ENCODE results near the gene MTMR2. TPM values are rescaled to one million over a fixed set of nuclear protein-coding genes. Genes with fewer than 3 reads are reported as not detected.

Gene MTMR2
- polyA plus RNA-seq, 3 donors = 1.9 to 5.1 (median 2.6) TPM

DNA sequence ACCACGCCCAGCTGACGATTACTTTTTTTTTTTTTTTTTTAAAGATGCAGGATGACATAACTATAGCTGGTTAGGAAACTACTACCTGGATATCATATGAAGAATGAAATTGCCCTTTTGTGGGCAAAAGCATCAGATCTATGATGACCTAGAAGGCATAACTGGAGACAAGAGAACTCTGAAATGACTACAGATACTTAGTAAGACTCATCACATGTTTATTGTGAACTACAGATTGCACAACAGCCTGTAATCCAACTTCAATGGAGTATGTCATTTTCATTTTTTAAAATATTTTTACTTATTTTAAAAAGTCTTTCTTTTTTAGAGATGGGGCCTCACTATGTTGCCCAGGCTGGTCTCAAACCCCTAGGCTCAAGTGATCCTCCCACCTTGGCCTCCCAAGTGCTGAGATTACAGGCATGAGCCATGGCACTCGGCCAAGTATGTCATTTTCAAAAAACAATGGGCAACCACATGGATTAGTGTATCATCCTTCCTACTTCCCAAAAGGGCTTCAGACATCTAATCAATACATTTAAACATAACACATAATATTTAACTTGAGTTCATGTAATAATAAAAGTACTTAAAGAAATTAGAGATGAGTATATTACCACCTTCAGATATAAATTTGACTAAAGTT lies 3.3 kb downstream of the MTMR2 start:
- no CpG with 5 or more reads among the region's 3 CpGs for WGBS (ENCODE audit: insufficient coverage)
- H3K9me3 Mint-ChIP-seq = peaks cover 0 to 3% (median 0%) of the 10 kb centered on the region in 7 donors
- Histone ChIP-seq H3K9me3 (replicated peaks in 1 of 2; ENCODE audit: control insufficient read depth in 1 of 2, insufficient read depth in 1 of 2, low read length in 2 of 2) (no peaks in the 10 kb centered on the region), H3K79me2 (ENCODE audit: insufficient read depth, low read length) (peaks cover 3% of the 10 kb centered on the region), H3K4me3 (replicated peaks in 1 of 3; ENCODE audit: low read depth in 2 of 3, low read length in 3 of 3) (no peak overlapping the region), H4K20me1 (ENCODE audit: insufficient read depth, low read length) (no peaks in the 10 kb centered on the region), H3K27ac (ENCODE audit: low read depth in 1 of 2, low read length in 2 of 2) (no peak overlapping the region), H2AFZ (ENCODE audit: insufficient read depth, low read depth, low read length, poor library complexity, severe bottlenecking) (no peak overlapping the region), H3K27me3 (ENCODE audit: control insufficient read depth in 2 of 2, insufficient read depth in 2 of 2, low read length in 2 of 2) (no peaks in the 10 kb centered on the region), H3K4me2 (replicated peaks; ENCODE audit: extremely low read depth, low read length, poor library complexity, severe bottlenecking) (no peak overlapping the region), H3K9ac (ENCODE audit: insufficient read depth, low read length, poor library complexity, severe bottlenecking) (no peak overlapping the region), H3K4me1 (ENCODE audit: control insufficient read depth in 1 of 2, insufficient read depth in 2 of 2, low read length in 2 of 2) (peaks cover 12 to 18% of the 10 kb centered on the region in 2 donors), H3K36me3 (replicated peaks in 1 of 2; ENCODE audit: control insufficient read depth in 1 of 2, insufficient read depth in 2 of 2, low read length in 2 of 2) (no peaks in the 10 kb centered on the region)
- peaks cover 0 to 3% (median 1%) of the 10 kb centered on the region in 3 donors for H3K27me3 Mint-ChIP-seq (ENCODE audit: low read depth in 3 of 3)
- TF ChIP-seq, protein P1, sequence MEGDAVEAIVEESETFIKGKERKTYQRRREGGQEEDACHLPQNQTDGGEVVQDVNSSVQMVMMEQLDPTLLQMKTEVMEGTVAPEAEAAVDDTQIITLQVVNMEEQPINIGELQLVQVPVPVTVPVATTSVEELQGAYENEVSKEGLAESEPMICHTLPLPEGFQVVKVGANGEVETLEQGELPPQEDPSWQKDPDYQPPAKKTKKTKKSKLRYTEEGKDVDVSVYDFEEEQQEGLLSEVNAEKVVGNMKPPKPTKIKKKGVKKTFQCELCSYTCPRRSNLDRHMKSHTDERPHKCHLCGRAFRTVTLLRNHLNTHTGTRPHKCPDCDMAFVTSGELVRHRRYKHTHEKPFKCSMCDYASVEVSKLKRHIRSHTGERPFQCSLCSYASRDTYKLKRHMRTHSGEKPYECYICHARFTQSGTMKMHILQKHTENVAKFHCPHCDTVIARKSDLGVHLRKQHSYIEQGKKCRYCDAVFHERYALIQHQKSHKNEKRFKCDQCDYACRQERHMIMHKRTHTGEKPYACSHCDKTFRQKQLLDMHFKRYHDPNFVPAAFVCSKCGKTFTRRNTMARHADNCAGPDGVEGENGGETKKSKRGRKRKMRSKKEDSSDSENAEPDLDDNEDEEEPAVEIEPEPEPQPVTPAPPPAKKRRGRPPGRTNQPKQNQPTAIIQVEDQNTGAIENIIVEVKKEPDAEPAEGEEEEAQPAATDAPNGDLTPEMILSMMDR (IDR thresholded peaks at IDR 0.05) = no peak
- H3K4me3 Mint-ChIP-seq = no peak overlapping the region
- DNase-seq = no peak
- intact Hi-C loops (cut with micrococcal nuclease) = no loop called here
- peaks cover 26% of the 10 kb centered on the region for H3K4me1 Mint-ChIP-seq
- no peaks in the 10 kb centered on the region for H3K36me3 Mint-ChIP-seq
- no peak overlapping the region for H3K27ac Mint-ChIP-seq

GRCh38 chr11:95919514-95919913 lies 4.4 kb downstream of the MTMR2 start:
- DNase-seq = no peak
- no peak overlapping the region for H3K9ac ChIP-seq (ENCODE audit: insufficient read depth, low read length, poor library complexity, severe bottlenecking)
- peaks cover 3% of the 10 kb centered on the region for H3K79me2 ChIP-seq (ENCODE audit: insufficient read depth, low read length)
- 100% methylated on average over 1 of the region's 3 CpGs for WGBS (ENCODE audit: insufficient coverage)
- no peaks in the 10 kb centered on the region for H3K36me3 ChIP-seq (replicated peaks in 1 of 2; ENCODE audit: control insufficient read depth in 1 of 2, insufficient read depth in 2 of 2, low read length in 2 of 2)
- no peak overlapping the region for H3K27ac ChIP-seq (ENCODE audit: low read depth in 1 of 2, low read length in 2 of 2)
- H3K4me1 ChIP-seq (ENCODE audit: control insufficient read depth in 1 of 2, insufficient read depth in 2 of 2, low read length in 2 of 2) = peaks cover 9 to 13% of the 10 kb centered on the region in 2 donors
- no peaks in the 10 kb centered on the region for H3K27me3 ChIP-seq (ENCODE audit: control insufficient read depth in 2 of 2, insufficient read depth in 2 of 2, low read length in 2 of 2)
- no peaks in the 10 kb centered on the region for H3K9me3 ChIP-seq (replicated peaks in 1 of 2; ENCODE audit: control insufficient read depth in 1 of 2, insufficient read depth in 1 of 2, low read length in 2 of 2)
- Mint-ChIP-seq H3K27me3 (ENCODE audit: low read depth in 3 of 3) (peaks cover 0 to 3% (median 1%) of the 10 kb centered on the region in 3 donors), H3K36me3 (no peaks in the 10 kb centered on the region), H3K9me3 (peaks cover 0 to 3% (median 0%) of the 10 kb centered on the region in 7 donors), H3K27ac (no peak overlapping the region), H3K4me1 (peaks cover 20% of the 10 kb centered on the region), H3K4me3 (no peak overlapping the region)
- no peak overlapping the region for H3K4me3 ChIP-seq (replicated peaks in 1 of 3; ENCODE audit: low read depth in 2 of 3, low read length in 3 of 3)
- no peak overlapping the region for H2AFZ ChIP-seq (ENCODE audit: insufficient read depth, low read depth, low read length, poor library complexity, severe bottlenecking)
- intact Hi-C loops (cut with micrococcal nuclease) = no loop called here
- TF ChIP-seq, protein P1 (IDR thresholded peaks at IDR 0.05) = no peak
- H4K20me1 ChIP-seq (ENCODE audit: insufficient read depth, low read length) = no peaks in the 10 kb centered on the region
- no peak overlapping the region for H3K4me2 ChIP-seq (replicated peaks; ENCODE audit: extremely low read depth, low read length, poor library complexity, severe bottlenecking)

Data from CD14-positive monocyte (primary cell).